ENCODE measurements around the gene SELPLG.
"Not testable (repeated sequence)": the region's sequence is repeated elsewhere in the genome, so short reads cannot be mapped to it uniquely, and the experiment has no call there.

SELPLG gene

DNA sequence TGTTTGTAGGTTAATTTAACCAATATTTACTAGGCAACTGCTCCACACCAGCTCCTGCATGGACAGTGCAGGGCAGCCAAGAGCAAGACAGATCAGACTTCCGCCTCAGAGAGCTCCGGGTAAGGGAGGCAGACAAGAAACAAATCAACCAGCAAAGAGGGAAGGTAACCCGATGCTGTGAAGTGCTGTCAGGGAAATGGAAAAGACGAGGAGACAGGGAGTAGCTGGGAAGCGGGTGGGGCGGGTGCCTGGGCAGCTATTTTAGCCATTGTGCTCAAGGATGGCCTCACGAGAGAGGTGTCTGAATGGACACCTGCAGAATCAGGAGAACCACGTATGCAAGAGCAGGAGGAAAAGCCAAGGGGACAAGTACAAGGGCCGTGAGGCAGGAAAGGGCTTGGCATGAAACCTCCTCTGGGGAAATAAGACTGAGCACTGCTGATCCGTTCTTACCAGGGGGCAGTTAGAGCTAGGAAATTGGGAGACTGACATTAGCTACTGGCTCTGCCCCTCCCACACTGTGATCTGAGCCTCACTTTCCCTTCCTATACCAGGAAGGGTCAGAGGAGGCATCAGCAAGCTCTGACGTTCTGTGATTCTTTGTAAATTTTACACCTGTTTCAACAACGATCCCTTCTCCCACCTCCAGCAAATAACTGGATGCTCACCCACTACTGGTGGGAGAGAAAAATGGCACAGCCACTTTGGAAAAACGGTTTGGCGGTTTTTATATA, 29.3 kb downstream of the SELPLG start:
- no peak for DNase-seq (ENCODE audit: low spot score)

DNA sequence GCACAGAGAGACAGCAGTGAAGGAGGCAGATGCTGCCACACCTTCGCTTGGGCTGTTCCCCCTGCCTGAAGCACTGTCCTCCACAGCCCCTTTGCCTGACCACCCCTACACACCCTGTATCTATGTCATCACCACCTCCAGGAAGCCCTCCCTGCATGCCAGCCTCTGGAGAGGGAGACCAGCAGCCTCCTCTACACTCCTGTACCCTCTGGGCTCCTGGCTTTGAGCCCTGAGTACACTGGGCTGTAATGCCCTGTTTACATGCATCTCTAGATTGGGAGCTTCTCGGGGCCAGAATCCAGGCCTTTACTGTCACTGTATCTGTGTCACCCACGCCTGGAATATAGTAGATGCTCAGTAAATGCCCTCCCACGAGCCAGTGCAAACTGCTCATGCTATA, 30.0 kb downstream of the SELPLG start:
- DNase-seq (ENCODE audit: low spot score), result no peak

DNA sequence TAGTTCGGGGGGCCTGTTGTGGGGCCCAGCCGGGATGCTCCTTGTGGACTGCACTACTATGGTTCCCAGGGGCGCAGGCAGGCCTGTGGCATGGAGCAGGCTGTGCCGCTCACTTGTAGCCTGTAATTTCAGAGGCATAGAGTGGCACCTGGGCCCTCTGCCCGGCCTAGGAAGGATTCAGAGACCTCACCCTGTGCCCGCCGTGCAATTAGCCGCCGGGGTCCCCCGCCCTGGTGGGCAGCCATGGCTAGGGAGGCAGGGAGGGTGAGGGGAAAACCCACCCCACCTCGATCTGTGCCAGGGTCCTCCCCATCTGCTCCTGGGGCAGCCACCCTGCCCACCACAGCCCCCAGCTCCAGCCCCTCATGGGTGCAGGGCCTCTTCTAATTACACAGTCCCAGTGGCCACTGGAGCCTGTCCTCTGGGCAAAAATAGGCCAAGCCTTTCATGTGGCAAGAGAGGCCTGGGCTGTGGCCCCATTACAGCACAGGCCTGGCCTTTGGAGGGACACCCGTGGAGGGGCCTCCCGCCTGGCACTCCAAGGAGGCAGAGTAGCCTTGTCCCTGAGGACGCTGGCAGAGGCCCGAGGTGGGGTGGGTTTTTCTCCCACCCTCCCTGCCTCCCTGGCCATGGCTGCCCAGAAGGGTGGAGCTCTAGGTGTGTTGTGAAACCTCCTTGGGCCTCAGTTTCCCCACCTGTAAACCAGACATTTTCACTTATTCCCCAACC, 30.6 kb downstream of the SELPLG start:
- DNase-seq (ENCODE audit: low spot score), result no peak

DNA sequence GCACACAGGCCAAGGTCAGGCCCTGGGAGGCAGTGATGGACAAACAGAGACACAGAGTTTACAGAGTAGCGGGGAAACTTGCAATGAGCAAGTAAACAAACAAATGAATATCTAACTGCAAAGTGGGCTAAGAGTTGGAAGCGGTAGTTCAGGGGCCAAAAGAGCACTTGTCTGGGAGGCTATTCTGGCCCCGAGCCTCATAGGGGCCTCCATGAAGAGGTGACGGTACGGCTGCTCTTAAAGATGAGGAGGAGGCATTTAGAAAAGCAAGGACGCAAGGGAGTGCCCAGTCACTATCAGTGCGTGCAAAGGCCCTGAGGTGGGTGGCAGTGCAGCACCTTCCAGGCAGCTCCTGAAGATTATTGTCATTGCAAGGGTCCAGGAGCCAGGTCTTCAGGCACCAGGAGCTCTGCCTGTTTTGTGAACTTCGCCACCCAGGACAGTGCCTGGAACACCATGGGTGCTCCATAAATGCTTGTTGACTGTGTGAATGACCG, 31.4 kb downstream of the SELPLG start:
- DNase-seq (ENCODE audit: low spot score), result no peak

DNA sequence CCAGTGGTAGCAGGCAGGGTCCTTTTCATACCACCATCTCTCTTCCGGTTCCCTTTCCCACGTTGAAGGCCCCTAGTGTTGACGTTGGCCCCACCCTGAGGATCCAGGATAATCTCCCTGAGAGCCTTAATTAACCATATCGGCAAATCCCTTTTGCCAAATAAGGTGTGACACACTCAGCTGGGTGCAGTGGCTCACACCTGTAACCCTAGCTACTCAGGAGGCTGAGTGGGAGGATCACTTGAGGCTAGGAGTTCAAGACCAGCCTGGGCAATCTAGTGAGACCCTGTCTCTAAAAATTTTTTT, 33.0 kb downstream of the SELPLG start:
- no peak for DNase-seq (ENCODE audit: low spot score)

DNA sequence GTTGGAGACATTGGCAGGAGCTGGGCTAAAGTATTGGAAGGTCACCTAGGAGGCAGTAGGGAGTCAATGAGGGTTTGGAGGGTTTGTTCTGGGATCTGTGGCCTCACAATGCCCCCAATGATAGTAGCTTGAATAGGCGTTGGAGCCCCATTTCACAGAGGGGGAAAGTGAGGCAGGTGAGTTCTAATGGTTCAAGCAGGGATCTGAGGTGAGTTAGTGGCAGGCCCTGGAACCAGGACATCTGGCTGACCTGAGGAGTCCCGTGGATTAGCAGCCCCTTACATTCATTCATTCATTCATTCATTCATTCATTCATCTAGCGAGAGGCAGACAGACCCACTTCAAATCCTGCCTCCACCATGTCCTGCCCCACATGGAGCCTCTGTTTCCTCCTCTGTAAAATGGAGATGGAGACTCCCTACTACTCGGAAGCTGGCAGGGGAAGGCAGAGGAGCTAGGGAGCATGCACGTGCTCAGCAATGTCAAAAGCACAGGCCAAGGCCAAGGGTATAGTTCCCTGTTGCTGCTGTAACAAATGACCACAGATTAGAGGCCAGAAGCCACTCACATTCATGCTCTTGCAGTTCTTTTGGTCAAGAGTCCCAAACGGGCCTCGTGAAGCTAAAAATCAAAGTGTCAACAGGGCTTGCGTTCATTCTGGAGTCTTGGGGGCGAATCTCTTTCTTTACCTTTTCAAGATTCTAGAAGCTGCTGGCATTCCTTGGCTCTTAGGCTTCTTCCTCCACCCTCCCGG, 33.6 kb downstream of the SELPLG start:
- no peak for DNase-seq (ENCODE audit: low spot score)

DNA sequence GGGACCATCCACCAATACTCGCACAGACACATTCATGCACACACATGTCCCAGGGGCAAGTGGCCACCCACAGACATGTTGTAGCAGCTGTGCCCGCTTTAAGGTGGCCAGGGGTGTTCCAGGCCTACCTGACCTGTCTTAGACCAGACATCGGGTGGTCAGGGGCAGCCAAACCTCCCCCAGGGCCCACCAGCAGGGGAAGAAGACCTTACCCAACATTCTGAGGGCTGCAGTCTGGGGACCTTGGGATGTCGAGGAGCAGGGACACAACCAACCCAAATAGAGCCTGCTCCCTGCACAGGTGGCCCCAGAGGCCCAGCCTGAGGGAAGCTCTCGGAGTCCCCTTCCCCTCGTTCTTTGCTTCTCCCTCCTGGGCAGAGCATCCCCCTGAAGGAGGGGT, 34.2 kb downstream of the SELPLG start:
- no peak for DNase-seq (ENCODE audit: low spot score)

DNA sequence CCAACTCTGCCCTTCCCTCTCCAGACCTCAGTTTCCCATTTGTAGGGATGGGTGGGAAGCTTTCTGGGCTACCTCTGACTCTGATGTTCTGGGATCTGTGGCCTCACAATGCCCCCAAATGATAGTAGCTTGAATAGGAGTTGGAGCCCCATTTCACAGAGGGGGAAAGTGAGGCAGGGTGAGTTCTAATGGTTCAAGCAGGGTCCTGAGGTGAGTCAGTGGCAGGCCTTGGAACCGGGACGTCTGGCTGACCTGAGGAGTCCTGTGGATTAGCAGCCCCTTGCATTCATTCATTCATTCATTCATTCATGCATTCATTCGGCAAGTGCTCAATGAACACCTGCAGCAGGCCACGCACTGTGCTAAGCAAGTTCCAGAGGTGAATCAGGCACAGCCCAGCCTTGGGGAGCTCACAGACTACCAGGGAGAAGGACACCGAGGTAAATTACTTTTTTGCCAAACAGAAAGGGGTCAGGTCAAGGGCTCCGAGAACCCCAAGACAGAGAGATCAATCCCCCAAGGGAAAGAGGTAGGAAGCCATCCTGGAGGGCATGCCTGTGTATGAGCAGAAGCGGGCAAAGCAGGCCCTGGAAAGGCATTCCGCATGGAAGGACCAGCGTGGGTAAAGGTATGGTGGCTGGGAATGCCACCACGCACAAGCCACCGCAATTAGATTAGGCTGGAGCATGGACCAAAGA, 35.0 kb downstream of the SELPLG start:
- no peak for DNase-seq (ENCODE audit: low spot score)

DNA sequence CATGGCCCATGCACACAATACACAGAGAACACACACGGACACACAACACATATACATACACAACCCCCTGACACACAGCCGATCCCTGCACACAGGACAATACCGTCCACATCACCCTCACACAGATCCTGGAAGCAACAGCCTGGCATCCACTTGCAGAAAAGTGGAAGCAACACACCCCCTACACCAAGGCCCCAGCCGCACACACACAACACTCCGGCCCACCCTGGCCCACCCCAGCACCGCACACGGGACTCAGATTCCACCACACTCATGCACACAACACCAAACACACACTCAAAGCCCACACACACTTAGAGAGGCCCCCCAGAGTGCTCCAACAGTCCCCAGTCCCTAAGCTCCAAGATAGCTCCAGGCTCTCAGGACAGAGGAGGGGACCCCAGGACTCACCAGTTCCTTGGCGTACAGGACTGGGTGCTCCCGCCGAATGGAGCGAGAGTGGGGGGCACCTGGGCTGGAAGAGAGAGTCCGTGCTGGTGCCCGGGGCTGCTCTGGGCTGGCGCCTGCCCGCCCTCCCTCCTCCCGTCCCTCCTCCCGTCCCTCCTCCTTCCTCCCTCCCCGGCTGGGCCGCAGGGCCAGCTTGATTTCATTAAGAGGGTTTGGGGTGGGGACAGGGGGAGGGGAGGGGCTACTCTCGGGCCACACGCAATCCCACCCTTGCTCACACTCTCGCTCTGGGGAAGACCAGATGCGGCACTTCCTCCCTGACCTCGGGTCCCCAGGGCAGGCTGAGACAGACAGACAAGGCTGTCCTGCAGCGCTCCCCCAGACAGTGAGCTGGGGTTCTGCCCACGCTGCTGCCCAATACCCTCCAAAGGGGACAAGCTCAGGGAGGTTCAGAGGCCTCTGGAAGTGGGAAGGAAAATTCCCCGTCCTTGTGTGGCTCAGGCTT, 35.9 kb downstream of the SELPLG start, which contains the start of gene TMEM119:
TMEM119 (minus strand) TSS at position 526 of the 913 bp plus-strand sequence. CDS start 5,701 bp downstream, outside the sequence.
- no peak for DNase-seq (ENCODE audit: low spot score)

DNA sequence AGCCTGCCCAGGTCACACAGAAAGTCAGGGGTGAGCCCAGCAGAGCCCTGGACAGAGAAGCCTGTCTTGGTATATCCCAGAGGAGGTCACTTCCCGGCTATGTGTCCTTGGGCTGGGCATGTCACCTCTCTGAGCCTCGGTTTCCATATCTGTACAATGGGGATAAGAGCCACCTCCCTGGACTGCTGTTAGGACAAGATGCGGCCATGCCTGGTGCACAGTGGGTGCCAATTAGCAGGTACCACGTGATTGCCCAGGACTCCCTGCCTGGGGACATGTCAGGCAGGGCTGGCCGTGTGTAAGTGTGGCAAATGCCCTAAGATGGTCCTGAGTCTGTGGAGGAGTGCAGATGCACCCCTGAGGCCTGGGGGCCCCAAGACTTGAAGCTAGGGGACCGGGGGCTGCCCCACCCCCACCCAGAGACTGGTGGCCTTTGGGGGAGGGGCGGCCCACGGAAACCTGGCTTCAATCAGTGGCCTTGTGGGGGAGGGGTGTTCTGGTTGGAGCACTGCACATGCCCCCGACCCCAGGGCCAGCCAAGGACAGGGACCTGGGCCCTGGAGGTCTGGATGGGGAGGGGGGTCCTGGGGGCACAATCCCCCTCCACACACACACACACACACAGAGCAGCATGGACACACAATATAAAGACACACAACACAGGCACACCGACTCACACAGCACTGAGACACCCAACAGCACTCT, 36.7 kb downstream of the SELPLG start:
- no peak for DNase-seq (ENCODE audit: low spot score)

DNA sequence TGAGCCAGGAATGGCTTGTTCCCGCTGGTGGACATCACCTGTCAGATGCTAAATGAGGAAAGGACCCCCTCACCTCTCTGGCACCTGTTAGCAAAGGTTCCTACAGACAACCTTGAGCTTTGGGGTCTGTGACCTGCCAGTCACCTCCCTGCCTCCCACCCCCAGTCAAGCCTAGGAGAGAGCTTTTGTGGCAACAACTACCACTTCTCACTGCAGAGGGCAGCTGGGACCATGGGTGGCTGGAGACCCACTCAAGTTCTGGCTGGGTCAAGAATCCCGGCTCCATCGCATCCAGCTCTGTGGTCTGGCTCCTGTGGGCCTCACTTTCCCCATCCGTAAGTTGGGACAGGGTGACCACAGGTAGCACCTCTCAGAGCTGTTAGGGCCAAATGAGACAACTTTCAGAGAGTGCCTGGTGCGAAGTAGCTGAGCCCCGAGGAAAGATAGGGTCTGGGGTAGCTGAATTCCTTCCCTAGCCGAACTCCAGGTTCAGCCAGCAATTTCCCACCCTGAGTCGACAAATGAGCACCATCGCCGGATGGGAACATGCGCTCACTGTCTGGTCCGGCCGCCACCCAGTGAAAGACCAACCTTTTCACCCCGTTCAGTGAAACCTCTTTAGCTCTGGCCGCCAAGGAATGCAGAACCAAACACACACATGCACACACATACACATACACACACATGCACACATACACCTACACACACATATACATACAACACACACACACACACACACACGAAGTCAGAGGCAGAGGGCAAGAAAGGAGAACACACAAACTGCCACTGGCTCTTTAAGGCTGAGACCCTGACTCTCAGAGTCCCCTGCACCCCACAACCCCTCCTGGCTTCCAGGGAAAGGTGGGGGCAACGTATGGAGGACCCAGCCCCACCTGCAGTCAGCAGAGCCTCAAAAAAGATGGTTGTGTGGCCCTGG, 37.7 kb downstream of the SELPLG start:
- DNase-seq (ENCODE audit: low spot score), result no peak

DNA sequence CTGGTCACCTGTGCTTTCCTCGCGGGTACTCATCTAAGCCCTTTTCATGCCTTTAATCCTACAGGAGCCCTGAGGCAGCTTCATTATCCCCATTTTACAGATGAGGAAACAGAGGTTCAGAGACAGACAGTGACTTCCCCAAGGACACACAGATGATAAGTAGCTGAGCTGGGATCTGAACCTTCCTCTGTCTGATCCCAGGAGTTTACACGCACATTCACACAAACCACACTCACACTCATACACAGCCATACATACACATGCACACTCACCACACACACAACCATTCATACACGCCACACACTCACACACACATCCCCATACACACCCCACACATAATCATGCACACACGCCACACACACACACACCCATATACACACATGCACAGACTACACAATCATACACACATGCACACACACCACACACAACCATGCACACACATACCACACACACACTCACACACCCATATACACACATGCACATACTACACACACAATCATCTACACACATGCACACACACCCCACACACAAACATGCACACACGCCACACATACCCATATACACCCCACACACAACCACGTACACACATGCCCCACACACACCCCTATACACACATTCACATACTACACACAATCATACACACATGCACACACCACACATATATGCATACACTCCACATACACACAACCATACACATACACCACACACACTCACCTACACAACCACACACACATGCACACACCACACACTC, 38.6 kb downstream of the SELPLG start:
- no peak for DNase-seq (ENCODE audit: low spot score)

DNA sequence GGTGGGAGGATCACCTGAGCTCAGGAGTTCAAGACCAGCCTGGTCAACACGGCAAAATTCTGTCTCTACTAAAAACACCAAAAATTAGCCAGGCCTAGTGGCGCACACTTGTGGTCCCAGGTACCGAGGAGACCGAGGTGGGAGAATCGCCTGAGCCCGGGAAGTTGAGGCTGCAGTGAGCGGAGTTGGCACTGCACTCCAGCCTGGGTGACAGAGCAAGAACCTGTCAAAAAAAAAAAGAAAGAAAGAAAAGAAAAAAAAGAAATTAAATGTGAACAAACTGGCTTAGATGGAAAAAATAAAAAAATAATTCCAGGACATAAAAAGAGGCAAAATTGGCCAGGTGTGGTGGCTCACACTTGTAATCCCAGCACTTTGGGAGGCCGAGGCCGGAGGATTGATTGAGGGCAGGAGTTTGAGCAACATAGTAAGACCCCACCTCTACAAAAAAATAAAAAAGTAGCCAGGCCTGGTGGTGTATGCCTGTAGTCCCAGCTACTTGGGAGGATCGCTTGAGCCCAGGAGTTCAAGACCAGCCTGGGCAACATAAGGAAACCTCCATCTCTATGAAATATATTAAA, 39.3 kb downstream of the SELPLG start:
- DNase-seq (ENCODE audit: low spot score), result no peak

DNA sequence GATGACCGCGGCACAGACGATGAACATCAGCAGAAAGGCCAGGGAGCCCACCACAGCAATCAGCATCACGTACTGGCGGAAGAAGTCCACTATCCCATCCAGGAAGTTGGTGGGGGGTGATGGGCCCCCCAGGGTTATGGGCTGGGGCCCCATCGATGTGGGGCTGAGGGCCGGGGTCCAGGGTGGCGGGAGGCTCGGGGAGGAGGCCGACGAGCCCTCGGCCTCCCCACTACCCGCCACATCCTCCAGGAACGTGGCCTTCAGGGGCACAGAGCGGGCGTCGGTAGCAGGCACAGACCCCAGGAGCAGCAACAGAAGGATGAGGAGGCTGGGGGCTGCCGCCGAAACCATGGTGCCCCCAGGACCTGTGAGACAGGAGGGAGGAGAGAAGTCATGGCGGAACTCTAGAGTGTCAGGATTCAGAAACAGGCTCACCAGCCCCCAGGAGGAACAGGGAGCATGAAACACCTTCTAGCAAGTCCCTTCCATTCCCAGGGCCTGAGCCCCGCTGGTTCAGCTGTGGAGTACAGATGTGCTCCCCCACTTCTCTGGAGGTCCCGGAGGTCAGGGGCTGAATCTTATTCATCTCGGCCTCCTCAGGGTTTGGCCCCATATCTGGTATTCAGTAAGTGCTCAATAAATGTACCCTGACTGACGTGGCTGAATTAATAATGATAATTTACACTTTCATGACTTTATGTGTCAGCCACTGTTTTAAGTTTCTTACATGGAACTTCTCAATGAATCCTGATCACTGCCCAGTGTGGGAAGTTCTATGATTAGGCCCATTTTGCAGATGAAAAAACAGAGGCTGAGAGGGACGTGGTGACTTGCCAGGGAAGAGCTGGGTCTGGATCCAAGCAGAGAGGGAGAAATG, 41.4 kb downstream of the SELPLG start:
- DNase-seq (ENCODE audit: low spot score), result no peak

DNA sequence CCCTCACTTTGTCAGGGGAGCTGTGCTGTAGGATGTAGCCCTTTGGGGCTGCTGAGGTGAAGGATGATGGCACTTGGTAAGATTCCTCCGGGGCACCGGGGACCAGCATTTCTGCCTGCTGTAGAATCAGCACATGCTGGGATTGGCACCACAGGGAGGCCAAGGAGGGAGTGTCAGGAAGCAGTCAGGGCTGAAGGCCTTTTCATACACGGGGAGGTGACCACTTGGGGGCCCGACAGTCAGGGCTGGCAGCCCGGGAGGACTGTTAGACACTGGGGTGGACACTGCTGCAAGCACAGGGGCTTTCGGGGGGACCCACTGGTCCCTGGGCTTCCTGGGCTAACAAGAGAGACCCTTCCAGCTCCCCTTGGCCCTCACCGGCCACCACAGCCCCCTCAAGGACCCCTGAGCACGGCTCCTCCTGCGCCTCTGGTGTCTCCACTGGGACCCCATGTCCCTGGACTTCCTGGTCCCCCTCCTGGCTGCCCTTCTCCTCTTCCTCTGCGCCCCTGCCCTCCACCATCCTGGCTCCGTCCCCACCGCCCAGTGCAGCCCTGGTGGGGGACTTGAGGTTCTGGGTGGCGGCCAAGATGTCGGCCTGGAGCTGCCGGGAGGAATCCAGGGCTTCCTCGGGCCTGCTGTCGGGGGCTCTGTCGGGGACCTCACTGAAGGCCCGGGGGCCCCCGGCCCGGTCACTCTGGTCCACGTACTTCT, 42.3 kb downstream of the SELPLG start:
- no peak for DNase-seq (ENCODE audit: low spot score)

DNA sequence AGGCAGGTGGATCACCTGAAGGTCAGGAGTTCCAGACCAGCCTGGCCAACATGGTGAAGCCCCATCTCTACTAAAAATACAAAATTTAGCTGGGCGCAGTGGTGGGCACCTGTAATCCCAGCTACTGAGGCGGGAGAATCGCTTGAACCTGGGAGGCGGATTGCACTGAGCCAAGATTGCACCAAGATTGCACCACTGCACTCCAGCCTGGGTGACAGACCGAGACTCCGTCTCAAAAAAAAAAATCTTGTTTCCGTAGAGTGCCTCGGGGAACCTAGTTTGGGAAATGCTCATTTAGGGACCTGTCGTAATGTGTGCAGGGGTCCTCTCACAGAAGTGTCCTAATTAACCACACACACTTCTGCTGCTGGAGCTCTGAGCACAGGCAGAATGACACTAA, 43.2 kb downstream of the SELPLG start:
- DNase-seq (ENCODE audit: low spot score), result not testable (repeated sequence)

DNA sequence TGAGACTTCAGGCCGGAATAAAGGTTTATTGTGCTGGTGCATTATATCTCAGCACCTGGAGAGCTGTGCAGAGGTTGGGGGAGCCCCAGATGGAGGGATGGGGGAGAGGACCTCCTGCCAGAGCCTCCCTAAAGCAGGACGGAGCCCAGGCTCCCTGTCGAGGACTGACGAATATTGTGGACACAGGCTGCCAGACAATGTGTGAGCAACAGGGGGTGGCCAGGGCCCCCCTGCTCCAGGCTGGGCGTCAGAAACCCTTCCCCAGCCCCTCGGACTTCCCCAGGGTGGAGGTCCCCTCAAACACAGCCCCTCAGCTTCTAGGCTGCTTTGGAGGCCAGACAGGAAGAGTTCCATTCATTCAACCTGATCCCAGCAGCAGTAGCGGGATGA, 43.9 kb downstream of the SELPLG start:
- DNase-seq (ENCODE audit: low spot score), result no peak

Measured in kidney capillary endothelial cell (primary cell).